GM12873 (cell line): ENCODE data around the gene MEIS1.

Source experiments
- TF ChIP-seq, protein P1 (sequence below): IDR thresholded peaks from 2 replicates; pipeline ENCODE4 v1.5.1; 2012; ENCODE audit warnings: low read depth, mild to moderate bottlenecking, moderate library complexity, low read length, control low read depth; ENCODE audit not compliant: insufficient read depth; ENCODE audit errors: missing control alignments

MEIS1 gene

DNA sequence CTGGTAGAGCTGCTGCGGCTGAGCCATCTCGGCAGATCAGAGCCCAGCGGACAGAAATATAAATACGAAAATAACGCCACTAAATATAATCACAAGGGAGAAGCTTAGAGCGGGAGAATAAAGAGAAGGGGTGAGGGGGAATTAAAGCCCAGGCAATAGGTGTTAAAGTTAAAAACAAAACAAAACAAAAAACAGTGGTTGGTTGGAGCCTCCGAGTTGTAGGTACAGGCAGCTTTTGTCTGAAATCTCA is 1.3 kb upstream of the MEIS1 start:
- TF ChIP-seq, protein P1, sequence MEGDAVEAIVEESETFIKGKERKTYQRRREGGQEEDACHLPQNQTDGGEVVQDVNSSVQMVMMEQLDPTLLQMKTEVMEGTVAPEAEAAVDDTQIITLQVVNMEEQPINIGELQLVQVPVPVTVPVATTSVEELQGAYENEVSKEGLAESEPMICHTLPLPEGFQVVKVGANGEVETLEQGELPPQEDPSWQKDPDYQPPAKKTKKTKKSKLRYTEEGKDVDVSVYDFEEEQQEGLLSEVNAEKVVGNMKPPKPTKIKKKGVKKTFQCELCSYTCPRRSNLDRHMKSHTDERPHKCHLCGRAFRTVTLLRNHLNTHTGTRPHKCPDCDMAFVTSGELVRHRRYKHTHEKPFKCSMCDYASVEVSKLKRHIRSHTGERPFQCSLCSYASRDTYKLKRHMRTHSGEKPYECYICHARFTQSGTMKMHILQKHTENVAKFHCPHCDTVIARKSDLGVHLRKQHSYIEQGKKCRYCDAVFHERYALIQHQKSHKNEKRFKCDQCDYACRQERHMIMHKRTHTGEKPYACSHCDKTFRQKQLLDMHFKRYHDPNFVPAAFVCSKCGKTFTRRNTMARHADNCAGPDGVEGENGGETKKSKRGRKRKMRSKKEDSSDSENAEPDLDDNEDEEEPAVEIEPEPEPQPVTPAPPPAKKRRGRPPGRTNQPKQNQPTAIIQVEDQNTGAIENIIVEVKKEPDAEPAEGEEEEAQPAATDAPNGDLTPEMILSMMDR = no peak

DNA sequence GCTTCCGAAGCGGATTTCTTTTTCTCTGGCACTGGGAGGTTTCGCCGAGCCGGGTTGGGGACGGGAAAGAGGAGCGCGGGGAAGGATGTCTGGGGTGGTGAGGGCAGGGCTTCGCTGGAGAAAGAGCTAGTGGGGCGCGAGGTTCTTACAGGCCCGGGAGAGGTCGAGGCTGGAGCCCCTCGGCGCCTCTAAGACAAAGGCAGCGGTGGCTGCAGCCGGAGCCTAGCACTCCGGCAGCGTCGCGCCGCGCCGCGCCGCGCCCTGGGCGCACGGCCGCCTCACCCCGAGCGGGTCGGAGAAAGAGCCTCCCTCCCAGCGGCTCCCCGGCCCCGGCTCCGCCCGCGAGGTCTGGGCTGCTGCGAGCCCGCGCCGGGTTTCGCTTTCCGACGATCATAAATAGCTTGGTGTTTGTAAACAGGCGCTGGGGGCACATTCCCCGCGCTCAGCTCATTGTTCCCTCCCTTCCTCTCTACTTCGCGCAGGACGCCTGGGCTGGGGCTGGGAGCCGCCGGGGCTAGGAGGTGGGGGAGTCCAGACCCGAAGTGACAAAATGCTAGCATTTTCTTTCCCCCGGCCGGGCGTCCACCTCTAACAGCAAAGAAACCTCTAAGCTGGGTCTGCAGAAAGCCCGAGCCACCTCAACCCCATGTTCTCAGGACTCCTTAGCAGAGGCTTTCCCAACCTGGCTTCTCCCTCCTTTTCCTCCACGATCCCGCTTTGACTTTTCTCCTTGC is 813 bp upstream of the MEIS1 start:
- TF ChIP-seq, protein P1 = no peak

DNA sequence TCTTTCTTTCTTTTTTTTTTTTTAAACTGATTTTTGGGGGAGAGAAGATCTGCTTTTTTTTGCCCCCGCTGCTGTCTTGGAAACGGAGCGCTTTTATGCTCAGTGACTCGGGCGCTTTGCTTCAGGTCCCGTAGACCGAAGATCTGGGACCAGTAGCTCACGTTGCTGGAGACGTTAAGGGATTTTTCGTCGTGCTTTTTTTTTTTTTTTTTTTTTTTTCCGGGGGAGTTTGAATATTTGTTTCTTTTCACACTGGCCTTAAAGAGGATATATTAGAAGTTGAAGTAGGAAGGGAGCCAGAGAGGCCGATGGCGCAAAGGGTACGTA is 587 bp downstream of the MEIS1 start:
- TF ChIP-seq, protein P1 = no peak

DNA sequence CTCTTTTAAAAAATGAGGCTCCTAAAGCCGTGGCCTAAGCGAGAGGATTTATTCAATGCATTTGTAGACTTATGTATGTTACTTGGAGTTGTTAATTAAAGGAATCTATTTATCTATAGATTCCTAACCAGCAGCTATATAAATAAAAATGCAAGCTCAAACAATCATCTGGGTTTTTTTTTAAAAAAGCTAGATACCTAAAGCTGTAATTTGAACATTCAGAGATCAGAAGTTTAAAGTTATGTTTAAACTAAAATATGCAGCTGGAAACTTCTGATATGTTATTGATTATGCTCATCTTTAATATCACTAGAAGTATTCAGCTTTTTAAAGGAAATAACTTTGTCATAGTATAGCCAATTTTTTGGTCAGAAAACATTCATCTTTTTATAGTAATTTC is 1.0 kb downstream of the MEIS1 start:
- TF ChIP-seq, protein P1 = no peak

DNA sequence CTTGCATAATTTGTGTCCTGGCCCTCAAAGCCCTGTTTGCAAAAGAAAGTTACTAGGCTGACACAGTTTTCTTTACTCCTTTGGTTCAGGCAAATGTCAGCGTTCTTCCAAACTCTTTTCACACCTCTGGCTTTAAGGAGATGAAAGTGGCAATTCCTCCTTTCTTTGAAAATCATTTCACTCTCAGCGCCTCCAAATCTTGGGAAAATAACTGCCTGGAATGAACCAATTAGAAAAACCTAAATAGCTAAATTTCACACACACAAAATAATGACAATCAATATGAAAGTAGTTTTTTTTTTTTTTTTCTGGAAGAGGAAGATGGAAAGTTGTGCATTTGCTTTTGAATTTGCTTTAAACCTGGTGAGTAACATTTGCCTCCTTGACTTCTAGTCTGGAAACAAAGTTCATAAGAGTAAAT is 1.7 kb downstream of the MEIS1 start:
- TF ChIP-seq, protein P1 = no peak

DNA sequence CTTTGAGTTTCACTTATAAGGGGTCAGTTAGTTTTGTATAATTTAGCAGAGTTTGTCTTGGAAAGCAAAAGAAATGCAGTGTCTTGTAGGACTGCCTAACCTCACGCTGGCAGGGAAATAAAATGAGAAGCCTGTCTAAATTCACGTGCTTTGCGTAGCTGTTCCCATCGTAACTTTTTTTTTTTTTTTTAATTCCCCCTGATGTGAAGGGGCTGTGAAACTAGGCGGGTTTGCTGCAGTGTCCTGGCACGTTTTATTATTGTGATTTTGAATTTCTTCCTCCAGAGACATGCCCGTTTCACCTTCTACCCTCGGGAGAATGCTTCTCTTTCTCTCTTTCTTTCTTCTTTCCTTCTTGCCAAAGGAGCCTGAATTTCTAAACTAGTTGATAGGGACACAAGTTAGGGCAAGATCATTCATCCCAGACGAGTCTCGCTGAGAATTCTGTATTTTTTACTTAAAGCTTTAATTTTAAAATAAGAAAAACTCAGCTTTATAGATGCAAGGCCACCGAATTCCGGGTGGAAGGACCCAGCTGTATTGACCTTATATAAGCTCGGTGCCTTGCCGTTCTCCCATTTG is 2.3 kb downstream of the MEIS1 start:
- TF ChIP-seq, protein P1 = no peak

DNA sequence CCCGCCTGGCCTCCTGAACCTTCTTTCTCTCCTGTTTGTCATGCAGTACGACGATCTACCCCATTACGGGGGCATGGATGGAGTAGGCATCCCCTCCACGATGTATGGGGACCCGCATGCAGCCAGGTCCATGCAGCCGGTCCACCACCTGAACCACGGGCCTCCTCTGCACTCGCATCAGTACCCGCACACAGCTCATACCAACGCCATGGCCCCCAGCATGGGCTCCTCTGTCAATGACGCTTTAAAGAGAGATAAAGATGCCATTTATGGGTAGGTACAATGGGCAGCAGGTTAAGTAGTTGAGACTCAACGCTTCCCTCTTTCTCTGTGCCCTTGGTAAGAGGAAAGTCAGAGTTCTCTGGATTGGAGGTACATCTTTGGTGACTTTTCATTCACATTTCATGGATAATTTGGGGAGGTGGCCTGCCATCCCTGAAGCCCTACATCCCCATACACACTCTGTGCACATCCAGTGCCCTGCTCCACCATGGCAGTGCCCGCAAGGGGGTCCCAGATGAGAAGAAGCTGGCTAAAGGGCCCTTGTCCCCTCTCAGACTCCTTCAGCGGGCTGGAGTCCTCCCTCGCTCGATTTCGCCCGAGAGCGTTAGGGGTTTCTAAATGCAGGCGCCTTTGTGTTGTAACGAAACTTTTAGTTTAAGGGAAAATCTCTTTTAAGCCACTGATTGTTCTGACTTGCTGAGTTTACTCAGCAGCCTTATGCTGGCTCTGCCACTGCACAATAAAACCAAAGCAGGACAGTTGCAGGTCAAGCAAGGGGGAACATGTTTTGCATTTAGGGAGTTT is 3.0 kb downstream of the MEIS1 start:
- TF ChIP-seq, protein P1 = no peak
